Measurements from ENCODE around the gene SAMD14. TPM values are rescaled to one million over a fixed set of nuclear protein-coding genes. Genes with fewer than 3 reads are reported as not detected.

Gene SAMD14
- polyA plus RNA-seq, 2 of the 4 experiments (the other 2 are of a cell fraction): 0.12 to 0.75 TPM

- ATAC-seq: no peak
- POLR2A ChIA-PET: no interaction called here
- CTCF ChIA-PET: interaction anchor here (0.7 to 60.2 kb wide), 10 partner anchors 6 to 153 kb away, joined by 3 to 1356 read pairs (median 8); partner anchors contain the start of genes PDK2 and SGCA
Observed at GRCh38 chr17:50144845-50145531, 15.0 kb upstream of the SAMD14 start.

GRCh38 chr17:50144355-50144754 is 14.4 kb upstream of the SAMD14 start:
- 93% methylated on average over 6 of the region's 6 CpGs for WGBS (ENCODE audit: missing lambda C conversion rate)
- H3K4me3 ChIP-seq: no peak overlapping the region
- DNase-seq (ENCODE audit: low read depth in 1 of 2, low spot score in 1 of 2) (no peak), ATAC-seq (no peak), FAIRE-seq (no peak)
- TF ChIP-seq FOSL2 (IDR thresholded peaks at IDR 0.05): no peak
- TF ChIP-seq FOSL2 (CRISPR knock-in tag; IDR thresholded peaks at IDR 0.05): no peak
- no peak for TF ChIP-seq POLR2AphosphoS2 (conservative IDR thresholded peaks at IDR 0.05; ENCODE audit: low read length)
- TF ChIP-seq REST (IDR thresholded peaks at IDR 0.05): no peak
- no peak for TF ChIP-seq ZNF302 (CRISPR knock-in tag; IDR thresholded peaks at IDR 0.05)
- TF ChIP-seq HES2 (IDR thresholded peaks at IDR 0.05): no peak
- no peak for TF ChIP-seq RAD21 (conservative IDR thresholded peaks at IDR 0.05 in 1 of 2, IDR thresholded peaks at IDR 0.05 in 1 of 2)
- no peak for TF ChIP-seq MAX (IDR thresholded peaks at IDR 0.05)
- TF ChIP-seq E2F6 (IDR thresholded peaks at IDR 0.05; ENCODE audit: borderline replicate concordance, low read depth): no peak
- TF ChIP-seq USF2 (IDR thresholded peaks at IDR 0.05): no peak
- no peak for TF ChIP-seq NFE2L2 (conservative IDR thresholded peaks at IDR 0.05; ENCODE audit: low read length)
- no peak for TF ChIP-seq CBX8 (IDR thresholded peaks at IDR 0.05)
- TF ChIP-seq ESRRA (IDR thresholded peaks at IDR 0.05; ENCODE audit: borderline replicate concordance, low read length): no peak
- no peak for TF ChIP-seq BCL3 (IDR thresholded peaks at IDR 0.05)
- no peak for TF ChIP-seq ZSCAN20 (CRISPR knock-in tag; IDR thresholded peaks at IDR 0.05)
- TF ChIP-seq TP53 (CRISPR knock-in tag; IDR thresholded peaks at IDR 0.05): no peak
- TF ChIP-seq ZC3H11A (IDR thresholded peaks at IDR 0.05): no peak
- no peak for TF ChIP-seq PHF8 (IDR thresholded peaks at IDR 0.05; ENCODE audit: borderline replicate concordance, low read depth)
- no peak for TF ChIP-seq POLR2A (IDR thresholded peaks at IDR 0.05; ENCODE audit: low read length)
- no peak for TF ChIP-seq JUN (IDR thresholded peaks at IDR 0.05)
- ChIA-PET CTCF (interaction anchor here (0.7 to 60.2 kb wide), 8 partner anchors 5 to 153 kb away, joined by 3 to 1356 read pairs (median 72); partner anchors contain the start of genes PDK2 and SGCA), POLR2A (no interaction called here)
- H3K4me2 ChIP-seq: no peak overlapping the region
- no peaks in the 10 kb centered on the region for H3K9me3 ChIP-seq
- no peak overlapping the region for H3K27ac ChIP-seq
- peaks cover 41% of the 10 kb centered on the region for H3K4me1 ChIP-seq

More at GRCh38 chr17:50144845-50145531, 15.0 kb upstream of the SAMD14 start:
- Histone ChIP-seq H3K4me1 (peaks cover 41% of the 10 kb centered on the region), H3K4me2 (0 out of 3 replicates have a peak overlapping the region, but pooled peaks have one; percentile 95), H3K27ac (no peak overlapping the region), H3K4me3 (no peak overlapping the region), H3K9me3 (no peaks in the 10 kb centered on the region)
- TF ChIP-seq HES2 (IDR thresholded peaks at IDR 0.05): no peak
- no peak for TF ChIP-seq EHF (CRISPR knock-in tag; IDR thresholded peaks at IDR 0.05)
- TF ChIP-seq HOXA7 (CRISPR knock-in tag; IDR thresholded peaks at IDR 0.05): no peak
- no peak for TF ChIP-seq NPAS2 (CRISPR knock-in tag; IDR thresholded peaks at IDR 0.05; ENCODE audit: borderline replicate concordance)
- no peak for TF ChIP-seq ZC3H11A (IDR thresholded peaks at IDR 0.05)
- no peak for TF ChIP-seq MAZ (IDR thresholded peaks at IDR 0.05; ENCODE audit: borderline replicate concordance, low read depth, low read length)
- no peak for TF ChIP-seq FOSL2 (IDR thresholded peaks at IDR 0.05)
- TF ChIP-seq FOSL2 (CRISPR knock-in tag; IDR thresholded peaks at IDR 0.05): no peak
- TF ChIP-seq HOXB5 (CRISPR knock-in tag; IDR thresholded peaks at IDR 0.05): no peak
- TF ChIP-seq CEBPB (IDR thresholded peaks at IDR 0.05): no peak
- TF ChIP-seq PHF8 (IDR thresholded peaks at IDR 0.05; ENCODE audit: borderline replicate concordance, low read depth): no peak
- TF ChIP-seq RARB (CRISPR knock-in tag; IDR thresholded peaks at IDR 0.05): no peak
- no peak for TF ChIP-seq JUN (IDR thresholded peaks at IDR 0.05)
- TF ChIP-seq BHLHE40 (IDR thresholded peaks at IDR 0.05; ENCODE audit: low read depth, low read length): no peak
- TF ChIP-seq TFCP2L1 (CRISPR knock-in tag; IDR thresholded peaks at IDR 0.05): no peak
- no peak for TF ChIP-seq ZNF302 (CRISPR knock-in tag; IDR thresholded peaks at IDR 0.05)
- FAIRE-seq (no peak), DNase-seq (ENCODE audit: low read depth in 1 of 2, low spot score in 1 of 2) (no peak)
- WGBS (ENCODE audit: missing lambda C conversion rate): 78% methylated on average over 16 of the region's 16 CpGs

Measured in A549 (cell line).